ENCODE data around the gene PLEKHA5.

- no peak for TF ChIP-seq CTCF (IDR thresholded peaks at IDR 0.05)
- no peak for TF ChIP-seq POLR2A (IDR thresholded peaks at IDR 0.05)
Measured at GRCh38 chr12:19169222-19169621, 39.7 kb downstream of the PLEKHA5 start.

Data from Peyer's patch (tissue), 4 donors.